ENCODE results near the gene SLC9A9.

SLC9A9 gene

DNA sequence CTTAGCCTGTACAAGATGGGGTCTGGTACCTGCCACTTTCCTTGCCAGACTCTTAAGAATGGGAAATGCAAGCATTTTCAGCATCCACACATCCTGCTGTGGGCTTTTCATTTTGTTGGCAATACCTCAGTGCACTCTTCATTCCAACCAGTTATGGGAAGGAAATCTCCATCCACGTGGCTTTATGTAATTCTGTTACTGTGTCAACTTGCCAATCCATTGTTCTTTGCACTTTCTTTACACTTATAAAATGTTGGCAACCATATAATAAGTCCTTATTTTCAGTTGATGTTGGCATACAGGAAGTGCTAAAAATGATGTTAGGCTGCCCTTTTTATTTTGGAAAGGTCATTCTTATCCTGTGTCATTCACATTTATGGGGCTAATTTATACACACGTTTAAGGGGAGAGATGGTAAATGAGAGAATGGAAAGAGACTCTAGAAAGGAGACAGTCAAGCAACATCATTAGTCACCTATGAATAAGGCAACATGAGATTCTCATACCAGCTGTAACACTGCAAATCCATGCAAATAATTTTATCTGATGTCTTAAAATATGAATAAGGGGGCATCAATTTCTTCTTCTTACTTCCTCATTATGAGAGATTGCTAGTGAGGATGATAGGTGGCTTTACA, 490.0 kb downstream of the SLC9A9 start:
- DNase-seq (ENCODE audit: low read depth in 2 of 2) = no peak

DNA sequence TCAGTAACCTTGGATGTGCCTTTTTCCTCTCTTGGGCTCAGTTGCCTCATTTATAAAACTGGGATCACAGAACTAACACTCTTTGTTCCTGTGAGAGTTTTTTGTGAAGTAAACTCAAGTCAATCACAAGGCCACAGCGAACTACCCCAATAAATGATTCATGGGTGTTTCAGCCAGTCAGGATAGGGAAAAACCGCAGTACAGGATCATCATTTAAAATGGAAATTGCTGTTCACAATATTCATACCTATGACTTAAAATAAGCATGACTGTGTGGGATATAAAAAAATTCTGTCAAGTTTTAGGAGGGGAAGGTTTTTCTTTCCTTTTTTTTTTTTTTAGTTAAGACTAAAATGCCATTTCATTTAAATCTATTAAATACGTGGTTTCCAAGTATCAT, 490.6 kb downstream of the SLC9A9 start:
- no peak for DNase-seq (ENCODE audit: low read depth in 2 of 2)

DNA sequence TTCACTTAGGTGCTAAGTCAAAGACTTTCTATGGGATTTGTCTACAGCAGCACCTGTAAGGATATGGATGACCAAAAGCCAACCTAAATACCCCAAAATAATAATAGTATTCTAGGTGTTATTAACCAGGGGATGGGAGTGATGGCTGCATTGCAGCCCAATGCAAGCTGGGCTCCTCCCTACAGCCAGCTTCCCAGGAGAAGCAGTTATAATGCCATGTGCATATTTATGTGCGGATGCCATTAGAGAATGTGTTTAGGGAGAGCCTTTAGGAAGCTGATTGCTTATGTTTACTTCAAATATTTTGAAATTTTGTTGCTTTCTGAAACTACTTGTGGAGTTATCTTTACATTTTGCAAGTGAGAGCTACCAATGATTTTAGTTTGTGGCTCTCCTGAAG, 491.4 kb downstream of the SLC9A9 start:
- DNase-seq (ENCODE audit: low read depth in 2 of 2) = no peak

DNA sequence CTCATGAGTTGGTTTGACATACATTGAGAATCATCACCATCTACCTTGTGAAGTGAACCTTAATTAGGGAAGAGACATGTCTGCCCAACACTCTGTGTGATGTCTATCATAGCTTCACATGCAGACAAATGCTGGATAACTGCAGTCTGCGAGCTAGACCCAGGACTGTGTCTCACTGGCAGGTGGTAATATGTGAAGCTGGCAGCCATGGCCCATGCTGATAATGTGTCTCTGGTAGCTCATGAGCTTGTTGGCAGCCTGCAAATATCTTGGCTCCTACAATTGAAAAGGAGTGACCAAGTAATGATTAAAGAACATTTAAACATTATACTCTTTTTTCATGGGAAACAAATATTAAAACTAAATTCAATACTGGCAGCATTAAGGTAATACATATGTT, 493.9 kb downstream of the SLC9A9 start:
- no peak for DNase-seq (ENCODE audit: low read depth in 2 of 2)

DNA sequence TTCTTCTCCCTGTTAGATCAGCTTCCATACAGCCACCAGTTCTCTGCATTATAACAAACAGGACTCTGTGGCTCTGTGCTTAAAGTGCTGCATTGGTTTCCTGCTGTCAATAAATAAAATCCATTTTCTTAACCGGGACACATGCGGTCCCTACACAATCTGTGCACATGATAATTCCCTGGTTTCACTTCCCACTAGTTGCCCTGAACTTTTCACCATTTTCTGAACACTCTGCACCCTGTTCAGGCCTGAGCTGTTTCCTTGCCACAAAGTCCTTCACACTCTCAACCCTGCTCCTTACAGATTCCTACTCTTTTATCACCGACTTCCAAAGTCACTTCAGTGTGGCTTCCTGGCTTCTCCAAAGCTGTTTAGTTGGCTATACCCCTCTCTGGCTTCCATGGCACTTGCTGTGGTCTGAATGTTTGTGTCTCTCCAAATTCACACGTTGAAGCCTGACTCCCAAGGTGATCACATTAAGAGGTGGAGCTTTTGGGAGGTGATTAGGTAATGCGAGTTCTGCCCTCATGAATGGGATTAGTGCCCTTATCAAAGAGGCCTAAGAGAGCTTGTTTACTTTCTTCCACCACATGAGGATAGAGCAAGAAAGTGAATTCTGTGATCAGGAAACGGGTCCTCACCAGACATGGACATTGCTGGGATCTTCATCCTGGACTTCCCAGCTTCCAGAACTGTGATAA, 495.3 kb downstream of the SLC9A9 start:
- no peak for DNase-seq (ENCODE audit: low read depth in 2 of 2)

DNA sequence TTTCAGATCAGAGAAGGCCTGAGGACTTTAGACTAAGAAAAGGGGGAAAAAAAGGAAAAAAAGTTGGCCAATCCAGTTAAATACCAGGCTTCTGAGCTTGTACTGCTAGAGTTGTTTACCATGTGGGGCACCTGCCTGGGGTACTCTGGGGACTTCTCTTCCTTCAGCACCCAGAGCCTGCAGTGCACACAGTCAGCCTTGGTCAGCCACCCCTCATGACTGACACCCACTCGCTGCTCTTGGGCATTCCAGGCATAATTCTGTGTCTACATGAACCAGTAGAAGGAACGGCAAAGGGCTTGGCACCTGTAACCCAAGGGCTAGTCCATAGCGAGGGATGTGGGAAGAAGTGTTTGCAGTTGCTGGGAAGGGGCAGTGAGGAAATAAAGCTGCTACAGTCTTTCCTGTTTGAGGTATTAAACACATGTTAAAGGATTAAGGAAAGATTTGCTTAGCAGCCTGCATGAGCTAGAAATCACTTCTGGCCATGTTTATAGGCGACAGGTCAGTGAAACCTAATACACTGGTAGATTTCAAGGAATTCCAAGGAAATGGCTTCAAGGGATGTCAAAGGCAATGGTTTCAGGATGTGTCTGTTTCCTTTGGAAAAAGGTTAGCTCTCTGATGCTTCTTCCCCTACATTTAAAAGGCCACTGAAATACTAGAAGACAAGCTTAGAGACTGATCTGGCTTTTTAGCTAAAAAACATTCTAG, 496.2 kb downstream of the SLC9A9 start:
- no peak for DNase-seq (ENCODE audit: low read depth in 2 of 2)

DNA sequence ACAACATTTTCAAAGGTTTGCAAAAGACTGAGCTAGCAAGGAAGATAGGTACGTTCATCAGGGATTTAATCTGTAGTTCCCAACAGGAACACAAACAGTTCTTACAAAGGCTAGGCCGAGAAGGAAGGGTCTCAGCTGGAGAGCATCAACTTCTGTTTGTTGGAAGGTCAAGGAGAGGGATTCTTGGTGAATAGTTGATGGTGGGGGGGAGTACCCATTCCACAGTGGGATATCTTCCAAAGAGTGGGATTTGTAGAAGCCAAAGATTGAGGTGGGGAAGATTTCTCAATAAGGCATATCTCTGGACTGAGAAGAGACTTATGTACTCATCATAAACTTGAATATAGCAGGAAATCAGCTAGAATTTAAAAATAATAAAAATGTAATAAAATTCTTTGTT, 496.9 kb downstream of the SLC9A9 start:
- DNase-seq (ENCODE audit: low read depth in 2 of 2) = no peak

DNA sequence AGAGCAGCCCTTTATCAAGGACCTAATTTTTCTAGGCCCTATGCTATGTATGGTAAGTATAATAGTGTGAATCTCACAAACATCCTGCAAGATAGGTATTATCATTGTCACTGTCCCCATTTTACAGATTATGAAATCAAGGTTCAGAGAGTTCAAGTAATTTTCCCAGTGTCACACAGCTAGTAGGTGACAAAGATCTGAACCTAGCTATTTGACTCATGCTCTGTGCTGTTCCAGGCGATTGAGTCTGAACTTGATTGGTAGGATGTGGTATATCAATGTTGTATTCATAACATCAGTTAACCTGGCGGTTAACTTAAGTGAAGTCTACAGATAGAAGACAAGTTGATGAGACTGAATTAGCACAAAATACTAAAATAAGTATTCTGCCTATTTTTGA, 498.8 kb downstream of the SLC9A9 start:
- no peak for DNase-seq (ENCODE audit: low read depth in 2 of 2)

DNA sequence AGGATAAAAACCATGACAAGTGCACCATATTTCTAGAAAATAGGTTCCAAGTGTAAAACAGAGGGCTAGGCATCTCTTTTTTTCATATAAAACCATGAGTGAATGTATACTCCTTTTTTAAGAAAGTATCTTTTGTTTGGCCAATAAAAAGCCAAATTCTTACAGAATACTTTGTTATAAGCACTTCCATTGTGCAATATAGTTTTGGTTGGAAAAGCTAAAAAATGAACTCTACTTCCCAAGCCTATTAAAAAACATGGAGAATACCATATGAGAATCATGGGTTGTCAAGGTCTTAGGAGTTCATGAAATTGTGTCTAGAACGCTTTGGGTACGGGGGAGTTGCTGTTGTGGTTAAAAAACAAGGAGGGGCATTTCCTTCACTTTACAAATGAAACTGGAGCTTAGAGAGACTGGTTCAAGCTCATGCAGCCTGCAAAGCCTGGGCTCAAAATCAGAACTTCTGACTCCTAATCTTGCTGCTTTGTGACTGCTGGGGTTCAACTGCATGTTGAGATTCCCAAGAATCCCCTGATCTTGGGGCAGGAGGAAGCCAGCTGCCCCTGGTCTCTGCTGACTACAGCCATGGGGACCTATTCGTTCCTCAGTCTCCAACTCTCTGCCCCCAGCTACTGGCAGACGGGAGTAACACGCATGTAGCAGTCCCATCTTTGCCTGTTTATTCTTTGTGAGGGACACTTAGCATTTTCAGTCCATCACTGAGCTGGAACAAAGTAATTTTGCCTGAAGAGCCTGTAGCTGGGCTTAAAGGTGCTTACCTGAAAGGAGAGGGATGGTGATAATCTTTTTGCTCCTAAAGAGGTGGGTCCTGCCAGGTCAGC, 499.6 kb downstream of the SLC9A9 start:
- no peak for DNase-seq (ENCODE audit: low read depth in 2 of 2)

DNA sequence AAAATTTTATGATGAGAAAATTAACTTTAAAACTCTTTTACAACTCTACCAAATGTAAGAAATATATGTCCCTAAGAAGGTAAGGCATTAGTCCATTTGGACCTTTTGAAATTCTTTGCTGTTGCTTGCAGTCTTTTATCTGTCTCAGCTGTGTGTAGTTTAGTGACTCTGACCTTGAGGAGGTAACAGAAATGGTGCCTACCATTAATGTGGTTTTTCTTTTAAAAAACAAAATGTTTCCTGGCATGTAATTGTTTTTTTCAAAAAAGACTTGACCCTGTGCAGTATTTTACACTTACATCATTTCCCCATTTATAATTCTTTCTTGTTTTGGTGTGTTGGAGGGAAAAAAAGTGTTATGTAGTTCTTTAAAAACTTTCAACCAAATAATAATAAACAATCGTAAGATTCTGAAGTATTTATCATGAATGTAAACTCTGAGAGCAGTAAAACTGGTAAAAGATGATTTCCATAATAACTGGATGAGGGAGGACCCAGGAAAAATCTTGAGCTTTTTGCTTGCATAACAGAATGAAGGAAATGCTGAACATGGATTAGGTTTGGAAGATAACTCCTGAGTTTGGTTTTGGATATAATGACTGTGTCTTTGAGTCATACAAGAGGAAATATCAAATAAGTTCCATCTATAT, 503.6 kb downstream of the SLC9A9 start:
- no peak for DNase-seq (ENCODE audit: low read depth in 2 of 2)

DNA sequence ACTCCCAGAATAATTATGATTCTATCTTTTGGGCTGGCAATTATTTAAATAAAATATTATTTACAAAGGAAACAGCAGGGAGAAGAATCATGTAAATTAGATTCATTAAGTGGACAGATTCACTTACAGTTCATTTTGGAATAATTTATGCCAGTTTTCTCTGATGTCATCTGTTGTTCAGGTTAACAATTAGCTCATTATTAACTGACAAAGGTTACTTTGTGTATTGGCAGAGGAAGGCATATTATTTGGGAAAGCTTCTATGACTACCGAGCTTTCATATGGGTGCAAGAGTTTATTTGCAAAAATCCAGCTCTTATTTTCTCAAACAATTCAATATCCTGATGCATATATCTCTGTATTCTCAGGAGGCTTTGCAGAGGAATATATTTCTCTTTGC, 504.3 kb downstream of the SLC9A9 start:
- no peak for DNase-seq (ENCODE audit: low read depth in 2 of 2)

DNA sequence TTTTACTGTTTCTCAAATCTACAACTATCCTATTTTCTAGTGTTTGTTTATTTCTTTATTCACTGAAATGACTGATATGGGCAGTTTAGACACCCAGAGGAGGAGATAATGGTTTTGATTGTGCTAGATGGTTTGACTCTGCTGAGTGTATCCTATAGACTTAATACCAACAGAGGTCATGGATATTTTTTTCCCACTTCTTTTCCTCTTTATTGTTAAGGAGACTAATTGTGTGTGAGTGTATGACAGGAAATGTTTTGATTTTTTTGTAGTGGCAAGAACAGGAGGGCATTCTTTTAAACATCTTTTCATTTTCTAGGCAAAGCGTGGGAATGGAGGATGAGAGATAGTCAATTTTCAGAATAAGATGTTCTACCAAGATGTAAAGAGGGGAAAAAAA, 505.2 kb downstream of the SLC9A9 start:
- no peak for DNase-seq (ENCODE audit: low read depth in 2 of 2)

DNA sequence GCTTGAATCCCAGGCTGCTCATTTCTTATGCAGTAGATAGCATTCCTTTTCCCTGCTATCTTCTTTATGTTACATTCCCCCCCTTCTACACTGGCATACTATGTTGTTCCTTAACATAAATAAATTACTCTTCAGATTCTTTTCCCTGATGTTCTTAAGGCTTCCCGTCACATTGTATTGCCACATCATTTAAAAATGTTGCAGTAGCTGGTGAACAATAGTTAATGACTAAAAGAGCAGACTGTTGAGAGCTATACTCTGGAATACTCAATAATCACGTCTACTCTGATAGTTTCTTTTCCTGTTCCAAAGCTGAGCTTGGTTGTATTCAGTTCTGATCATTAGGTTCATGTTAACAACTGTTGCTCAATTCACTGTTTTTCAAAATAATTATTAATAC, 508.8 kb downstream of the SLC9A9 start:
- DNase-seq (ENCODE audit: low read depth in 2 of 2) = no peak

DNA sequence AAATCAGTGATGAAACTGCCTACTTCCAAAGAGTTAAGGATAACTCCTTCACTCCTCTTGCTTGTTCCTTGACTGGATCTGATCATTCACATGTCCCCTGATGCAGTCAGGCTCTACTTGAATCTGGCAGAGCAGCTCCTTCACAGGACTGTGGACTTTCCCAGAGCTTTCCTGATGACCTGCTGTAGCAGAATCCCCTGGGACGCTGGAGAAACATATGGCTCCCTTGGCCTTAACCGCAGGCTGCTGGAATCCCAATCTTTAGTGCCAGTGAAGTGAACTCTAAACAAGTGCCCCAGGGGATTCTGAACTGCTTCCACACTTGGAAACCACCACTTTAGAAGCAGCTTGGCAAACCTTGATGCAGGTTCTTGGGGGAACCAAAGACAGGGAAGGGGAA, 510.9 kb downstream of the SLC9A9 start:
- no peak for DNase-seq (ENCODE audit: low read depth in 2 of 2)

DNA sequence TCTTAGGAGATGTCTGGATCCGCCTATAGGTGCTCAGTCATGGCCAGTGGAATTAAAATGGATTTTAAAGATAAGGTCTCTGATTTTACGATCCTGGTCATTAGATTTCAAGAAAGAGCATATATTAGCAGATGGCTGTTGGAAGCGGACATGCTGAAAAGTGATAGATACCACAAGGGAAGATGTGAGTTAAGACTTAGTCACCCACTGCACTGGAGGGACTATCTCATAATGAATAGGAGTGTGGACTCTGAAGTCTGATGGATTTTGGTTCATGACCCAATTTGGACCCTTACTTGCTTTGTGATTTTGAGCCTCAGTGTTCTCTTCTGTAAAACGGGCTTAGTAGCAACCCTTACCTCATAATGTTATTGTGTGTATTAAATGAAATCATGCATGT, 514.0 kb downstream of the SLC9A9 start:
- DNase-seq (ENCODE audit: low read depth in 2 of 2) = no peak

DNA sequence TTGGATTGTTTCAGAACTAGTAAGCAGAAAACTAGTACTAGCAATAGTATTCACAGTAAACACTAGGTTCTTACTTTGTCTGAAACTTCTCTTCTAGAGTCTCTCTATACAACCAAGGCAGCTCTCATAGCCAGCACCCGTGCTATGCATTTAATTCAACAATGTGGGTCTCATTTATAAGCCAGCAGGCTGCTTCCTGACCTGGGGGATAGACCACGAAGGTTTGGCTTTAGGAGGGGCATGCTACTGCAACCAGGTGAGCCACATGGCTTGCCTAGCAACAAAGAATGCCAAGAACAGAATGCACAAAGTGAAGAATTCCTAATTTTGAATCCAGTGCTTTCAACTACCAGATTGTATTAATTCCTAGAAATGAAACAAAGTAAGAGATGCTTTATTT, 514.9 kb downstream of the SLC9A9 start:
- no peak for DNase-seq (ENCODE audit: low read depth in 2 of 2)

DNA sequence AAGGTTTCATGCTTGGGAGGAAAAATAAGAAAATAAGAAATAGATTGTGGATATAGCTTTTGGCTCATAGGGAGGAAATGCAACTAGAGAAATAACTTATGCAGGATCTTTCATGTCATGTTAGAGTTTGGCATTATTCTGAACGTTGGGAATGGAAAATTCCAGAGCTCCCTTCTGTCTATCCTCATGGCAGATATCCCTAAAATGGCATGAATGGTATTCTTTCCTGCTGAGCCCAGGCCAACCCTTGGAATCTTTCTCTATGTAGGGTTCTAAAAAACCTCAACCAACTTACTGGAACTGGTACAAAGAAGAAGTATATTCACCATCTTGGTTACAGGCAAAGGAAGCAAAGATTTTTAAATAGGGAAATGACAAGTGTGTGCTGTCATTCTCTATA, 516.2 kb downstream of the SLC9A9 start:
- DNase-seq (ENCODE audit: low read depth in 2 of 2) = no peak

DNA sequence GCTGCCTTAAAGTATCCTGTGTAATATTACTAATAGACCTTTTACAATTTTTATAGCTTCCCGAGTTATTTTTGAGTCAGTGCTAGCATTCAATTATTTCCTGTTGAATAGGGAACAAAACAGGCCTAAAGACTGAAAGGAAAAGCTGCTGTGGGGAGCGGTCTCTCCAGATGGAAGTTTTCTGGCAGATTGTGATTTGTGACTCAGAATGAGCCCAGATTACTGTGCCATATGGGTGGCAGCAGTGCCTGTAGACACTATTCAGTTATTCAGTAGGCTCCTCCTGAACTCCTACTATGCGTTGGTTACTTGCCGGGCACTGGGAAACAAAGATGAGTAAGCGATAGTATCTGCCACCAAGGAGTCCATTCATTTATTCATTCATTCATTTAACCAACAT, 516.9 kb downstream of the SLC9A9 start:
- no peak for DNase-seq (ENCODE audit: low read depth in 2 of 2)

DNA sequence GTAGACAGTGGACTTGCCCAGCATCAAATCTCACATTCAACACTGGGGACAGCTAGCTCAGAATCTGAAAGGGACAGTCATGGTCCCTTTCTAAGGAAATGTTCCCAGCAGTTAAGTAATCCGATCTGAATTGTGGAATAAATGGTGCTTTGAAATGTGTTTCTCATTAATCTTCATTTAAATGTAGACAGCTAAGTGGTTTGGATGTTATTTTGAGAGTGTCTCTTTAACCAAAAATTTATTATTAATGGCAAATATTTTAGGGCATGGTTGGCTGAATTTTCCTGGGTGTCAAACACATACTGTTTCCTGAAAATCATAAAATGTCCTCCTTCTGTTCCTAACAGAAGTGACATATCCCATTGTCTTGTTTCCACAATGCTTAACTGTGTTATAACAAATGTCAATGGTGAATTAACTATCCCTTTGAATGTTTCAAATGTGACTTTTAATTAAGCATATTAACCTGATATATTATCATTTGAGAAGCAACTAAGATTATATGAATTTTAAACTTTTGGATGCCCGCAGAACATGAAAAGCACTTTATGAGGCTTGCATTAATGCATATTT, 517.9 kb downstream of the SLC9A9 start:
- no peak for DNase-seq (ENCODE audit: low read depth in 2 of 2)

DNA sequence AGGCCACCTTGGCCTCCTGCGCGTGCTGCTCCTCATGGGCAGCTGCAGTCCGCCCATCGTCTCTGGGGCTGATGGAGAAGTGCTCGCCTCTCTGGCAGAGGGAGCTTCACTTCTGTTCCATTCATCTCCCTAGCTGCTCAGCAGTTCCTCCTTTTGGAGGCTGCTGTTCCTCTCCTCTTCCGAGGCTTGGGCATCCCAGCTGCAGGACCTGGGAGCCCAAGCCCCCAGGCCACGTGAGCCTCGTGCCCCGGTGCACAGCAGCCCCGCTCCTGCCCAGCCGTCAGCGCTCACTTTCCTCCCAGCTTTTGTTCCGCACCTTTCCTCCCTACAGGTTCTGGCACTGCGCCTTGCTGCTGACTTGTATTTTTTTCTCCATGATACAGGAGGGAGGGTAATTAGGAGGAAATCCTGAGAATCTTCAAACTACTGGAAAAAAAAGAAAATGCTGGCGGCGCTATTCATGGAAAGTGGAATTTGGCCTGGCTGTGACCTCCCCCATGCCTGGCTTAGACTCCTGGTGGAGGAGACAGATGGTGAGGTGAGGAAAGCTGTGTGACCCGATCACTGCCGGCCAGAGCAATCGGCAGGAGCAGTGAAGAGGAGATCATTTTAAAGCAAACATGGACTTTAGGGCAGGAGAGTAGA, 518.6 kb downstream of the SLC9A9 start:
- no peak for DNase-seq (ENCODE audit: low read depth in 2 of 2)

DNA sequence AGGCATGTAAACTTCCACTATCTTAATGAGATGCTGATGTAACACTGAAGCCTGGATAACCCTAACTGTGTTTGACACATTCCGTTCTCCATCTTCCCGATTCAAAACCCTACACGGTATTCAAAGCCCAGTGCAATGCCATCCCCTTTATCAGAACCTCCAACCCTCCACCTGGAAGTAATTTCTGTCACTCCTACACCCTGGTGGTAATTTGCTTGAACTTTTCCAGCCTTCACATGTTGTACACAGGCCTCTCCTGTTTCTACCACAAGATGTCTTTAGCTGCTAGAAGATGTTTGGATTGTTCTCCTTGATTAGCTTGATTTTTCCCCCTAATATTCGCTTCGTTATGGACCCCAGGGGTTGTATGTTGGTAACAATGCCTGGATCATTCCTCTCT, 519.8 kb downstream of the SLC9A9 start:
- no peak for DNase-seq (ENCODE audit: low read depth in 2 of 2)
